Esophagus squamous epithelium (tissue), 4 donors: ENCODE measurements around the gene LDAH.
"Not testable (repeated sequence)": the region's sequence is repeated elsewhere in the genome, so short reads cannot be mapped to it uniquely, and the experiment has no call there.

ENCODE experiments used
- CTCF ChIP-seq, 6 experiments: fragments of 450-650 bp in 4 of 6; fragments of 200-600 bp in 2 of 6; sonication (generic) in 2 of 6; IDR thresholded peaks; one replicate each; pipeline ENCODE4 v1.5.1; 2016 to 2019; ENCODE audit warnings: antibody characterized with exemption in 6 of 6, mild to moderate bottlenecking in 4 of 6, moderate library complexity in 4 of 6
- POLR2A ChIP-seq, 4 donors: fragments of 450-650 bp; IDR thresholded peaks; one replicate each; pipeline ENCODE4 v1.6.1; 2017; ENCODE audit warnings: antibody characterized with exemption in 4 of 4, mild to moderate bottlenecking in 4 of 4, moderate library complexity in 3 of 4

- not testable (repeated sequence) for TF ChIP-seq CTCF, POLR2A (IDR thresholded peaks at IDR 0.05)
Measured at GRCh38 chr2:20716164-20716563, 106.7 kb downstream of the LDAH start.
